ENCODE results near the gene ZNF385B. TPM values are rescaled to one million over a fixed set of nuclear protein-coding genes. Genes with fewer than 3 reads are reported as not detected.

ZNF385B gene
- total and polyA plus RNA-seq, 8 donors: 1.8 to 41.4 (median 3.5) TPM; not detected in 1

DNA sequence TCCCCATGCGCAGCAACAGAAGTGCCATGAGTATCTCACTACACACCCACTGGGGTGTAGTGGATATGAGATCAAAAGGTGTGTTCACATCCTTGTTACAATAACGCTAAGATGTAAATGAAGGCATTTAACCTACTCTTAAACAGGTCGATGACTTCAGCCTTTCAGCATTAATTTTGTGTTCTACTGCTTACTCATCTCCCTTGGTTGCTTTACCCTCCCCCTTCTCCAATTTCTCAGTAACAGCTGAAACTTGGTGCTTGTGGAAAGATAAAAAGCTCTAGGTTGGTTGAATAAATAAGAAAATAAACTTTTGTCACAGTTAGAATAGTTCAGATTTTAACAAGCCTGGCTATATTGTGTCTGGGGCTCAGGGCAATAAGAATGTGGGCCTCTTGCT lies 449.3 kb downstream of the ZNF385B start:
- peaks cover 0 to 6% (median 3%) of the 10 kb centered on the region in 4 donors for H3K4me1 ChIP-seq
- H3K36me3 ChIP-seq: no peaks in the 10 kb centered on the region
- DNase-seq: no peak
- H3K27me3 ChIP-seq: no peaks in the 10 kb centered on the region
- H3K27ac ChIP-seq: no peak overlapping the region
- intact Hi-C loops (cut with DNase I; ENCODE audit: low total_unique reads): no loop called here
- H3K4me3 ChIP-seq: no peak overlapping the region
- WGBS, 5 donors: 71 to 82% (median 75%) methylated on average over 3 of the region's 3 CpGs
- H3K9me3 ChIP-seq: no peaks in the 10 kb centered on the region
- TF ChIP-seq POLR2AphosphoS5 (IDR thresholded peaks at IDR 0.05): no peak
- no peak for TF ChIP-seq POLR2A (IDR thresholded peaks at IDR 0.05)
- no peak for TF ChIP-seq CTCF (IDR thresholded peaks at IDR 0.05)
- TF ChIP-seq EP300 (IDR thresholded peaks at IDR 0.05): no peak

- intact Hi-C loops (cut with DNase I; ENCODE audit: low total_unique reads): no loop called here
- WGBS, 5 donors: 33 to 47% (median 37%) methylated on average over 8 of the region's 8 CpGs
- TF ChIP-seq POLR2A (IDR thresholded peaks at IDR 0.05) (no peak), CTCF (IDR thresholded peaks at IDR 0.05) (peak in 5 of 7 experiments; percentile 46 to 67 (median 55)), POLR2AphosphoS5 (IDR thresholded peaks at IDR 0.05) (no peak), EP300 (IDR thresholded peaks at IDR 0.05) (no peak)
Observed at GRCh38 chr2:179410552-179411356, 450.7 kb downstream of the ZNF385B start.

DNA sequence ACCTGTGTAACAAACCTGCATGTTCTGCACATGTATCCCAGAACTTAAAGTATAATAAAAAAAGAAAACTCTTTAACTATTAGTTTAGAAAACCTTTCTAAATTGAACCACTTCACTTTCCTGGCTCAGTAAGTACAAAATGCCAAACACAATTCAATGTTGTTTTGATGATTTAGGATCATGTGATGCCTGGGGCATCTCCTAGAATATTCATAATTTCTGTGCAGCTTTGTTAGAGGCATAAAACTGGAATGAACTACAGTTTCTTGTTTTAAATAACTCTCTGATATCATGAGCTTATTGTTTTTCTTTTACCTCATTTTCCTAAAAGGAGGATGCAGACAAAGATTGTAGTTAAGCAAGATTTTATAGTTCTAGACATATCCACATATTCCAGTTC lies 457.8 kb downstream of the ZNF385B start:
- no peaks in the 10 kb centered on the region for H3K36me3 ChIP-seq
- no peak overlapping the region for H3K27ac ChIP-seq
- intact Hi-C loops (cut with DNase I; ENCODE audit: low total_unique reads): no loop called here
- no peaks in the 10 kb centered on the region for H3K27me3 ChIP-seq
- no peaks in the 10 kb centered on the region for H3K9me3 ChIP-seq
- no peak overlapping the region for H3K4me3 ChIP-seq
- no peaks in the 10 kb centered on the region for H3K4me1 ChIP-seq
- DNase-seq: no peak
- TF ChIP-seq EP300 (IDR thresholded peaks at IDR 0.05) (no peak), POLR2A (IDR thresholded peaks at IDR 0.05) (no peak), CTCF (IDR thresholded peaks at IDR 0.05) (no peak), POLR2AphosphoS5 (IDR thresholded peaks at IDR 0.05) (no peak)

More at GRCh38 chr2:179410552-179411356, 450.7 kb downstream of the ZNF385B start:
- Histone ChIP-seq H3K27me3 (no peaks in the 10 kb centered on the region), H3K9me3 (no peaks in the 10 kb centered on the region), H3K36me3 (no peaks in the 10 kb centered on the region), H3K4me1 (peaks cover 0 to 6% (median 3%) of the 10 kb centered on the region in 4 donors), H3K4me3 (no peak overlapping the region), H3K27ac (no peak overlapping the region)
- DNase-seq: peak; percentile 51 to 83

DNA sequence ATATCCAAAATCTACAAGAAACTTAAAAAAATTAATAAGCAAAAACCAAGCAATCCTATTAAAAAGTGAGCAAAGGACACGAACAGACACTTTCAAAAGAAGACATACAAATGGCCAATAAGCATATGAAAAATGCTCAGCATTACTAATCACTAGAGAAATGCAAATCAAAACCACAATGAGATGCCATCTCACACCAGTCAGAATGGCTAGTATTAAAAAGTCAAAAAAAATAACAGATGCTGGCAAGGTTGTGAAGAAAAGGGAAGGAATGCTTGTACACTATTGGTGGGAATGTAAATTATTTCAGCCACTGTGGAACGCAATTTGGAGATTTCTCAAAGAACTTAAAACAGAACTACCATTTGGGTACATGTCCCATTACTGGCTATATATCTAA lies 467.9 kb downstream of the ZNF385B start:
- Histone ChIP-seq H3K27ac (no peak overlapping the region), H3K4me1 (no peaks in the 10 kb centered on the region), H3K4me3 (no peak overlapping the region), H3K9me3 (no peaks in the 10 kb centered on the region), H3K27me3 (no peaks in the 10 kb centered on the region), H3K36me3 (no peaks in the 10 kb centered on the region)
- no peak for DNase-seq
- no peak for TF ChIP-seq POLR2AphosphoS5 (IDR thresholded peaks at IDR 0.05)
- no peak for TF ChIP-seq POLR2A (IDR thresholded peaks at IDR 0.05)
- no peak for TF ChIP-seq CTCF (IDR thresholded peaks at IDR 0.05)
- no peak for TF ChIP-seq EP300 (IDR thresholded peaks at IDR 0.05)
- intact Hi-C loops (cut with DNase I; ENCODE audit: low total_unique reads): no loop called here
- WGBS, 5 donors: 62 to 91% (median 89%) methylated on average over 2 of the region's 2 CpGs

Small RNA genes within 50 kb of the gene (small RNA-seq; reads per million reads assigned to genes)
- 0 reads per million in 4 donors for gene MIR1258

Other genes with a start within 250 kb of the ZNF385B start
- gene CWC22, start 145.7 kb upstream of the ZNF385B start, total RNA-seq: 10 to 100 TPM in 3 of 5 donors, 1 to 10 TPM in 2; 2.9 to 24.0 (median 17.0) TPM
- 10 to 100 TPM in 1 of 3 donors, 1 to 10 TPM in 2; 6.5 to 14.8 (median 8.2) TPM for gene CWC22, start 145.7 kb upstream of the ZNF385B start, polyA plus RNA-seq

Data from stomach (tissue), 9 donors.